Stimulated activated naive CD8-positive, alpha-beta T cell treated with anti-CD3 and anti-CD28 coated beads, Interleukin-15, Interleukin-2, amounts not matched to agents 100 U/mL and 50 U/mL, for 24 hours (primary cell): ENCODE data around the gene FXR1.
A peak's percentile ranks its signal among the peaks of the same experiment; 100 is the strongest.
"Not testable (repeated sequence)": the region's sequence is repeated elsewhere in the genome, so short reads cannot be mapped to it uniquely, and the experiment has no call there.

ENCODE experiments used
- ATAC-seq: fragments of 150-1000 bp; cut with Tn5 transposase; one replicate; pipeline ENCODE4 v1.10.0; 2021
- DNase-seq: peaks from one replicate; pipeline ENCODE4 v3.0.0; 2021

Gene FXR1

DNA sequence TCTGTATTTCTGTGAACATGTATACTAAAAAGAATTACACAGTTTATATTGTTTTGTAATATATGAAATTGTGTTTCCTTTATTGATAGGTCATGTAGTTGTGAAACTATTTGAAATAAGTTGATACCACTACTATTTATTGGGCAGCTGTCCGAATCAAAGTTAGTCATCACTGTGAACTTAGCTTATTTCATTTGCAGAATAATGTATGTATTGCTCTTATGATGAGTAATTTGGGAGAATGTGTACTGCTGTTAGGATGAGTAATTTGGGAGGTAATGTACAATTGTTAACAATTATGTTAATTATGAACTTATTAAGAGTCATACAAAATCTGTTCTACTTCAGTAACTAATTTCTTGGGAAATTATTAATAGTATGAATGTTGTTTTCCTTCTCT is 22.2 kb downstream of the FXR1 start:
- ATAC-seq = no peak
- no peak for DNase-seq

DNA sequence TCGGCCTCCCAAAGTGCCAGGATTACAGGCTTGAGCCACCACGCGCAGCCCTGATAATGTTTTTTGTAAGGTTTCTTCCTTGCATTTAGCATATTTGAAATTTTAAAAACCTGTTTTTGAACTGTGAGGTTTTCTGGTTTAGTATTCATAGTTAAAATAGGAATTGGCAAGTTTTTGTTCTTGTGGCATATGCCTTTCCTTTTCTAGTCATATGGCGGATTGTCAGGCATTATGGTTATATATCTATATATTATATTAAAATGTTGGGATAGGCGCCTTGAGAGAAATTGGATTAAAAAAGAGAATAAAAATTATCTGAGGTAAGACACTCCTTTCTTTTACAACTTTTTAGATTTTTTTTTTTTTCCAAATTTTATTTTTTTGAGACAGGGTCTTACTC is 28.4 kb downstream of the FXR1 start:
- no peak for DNase-seq
- ATAC-seq = no peak

DNA sequence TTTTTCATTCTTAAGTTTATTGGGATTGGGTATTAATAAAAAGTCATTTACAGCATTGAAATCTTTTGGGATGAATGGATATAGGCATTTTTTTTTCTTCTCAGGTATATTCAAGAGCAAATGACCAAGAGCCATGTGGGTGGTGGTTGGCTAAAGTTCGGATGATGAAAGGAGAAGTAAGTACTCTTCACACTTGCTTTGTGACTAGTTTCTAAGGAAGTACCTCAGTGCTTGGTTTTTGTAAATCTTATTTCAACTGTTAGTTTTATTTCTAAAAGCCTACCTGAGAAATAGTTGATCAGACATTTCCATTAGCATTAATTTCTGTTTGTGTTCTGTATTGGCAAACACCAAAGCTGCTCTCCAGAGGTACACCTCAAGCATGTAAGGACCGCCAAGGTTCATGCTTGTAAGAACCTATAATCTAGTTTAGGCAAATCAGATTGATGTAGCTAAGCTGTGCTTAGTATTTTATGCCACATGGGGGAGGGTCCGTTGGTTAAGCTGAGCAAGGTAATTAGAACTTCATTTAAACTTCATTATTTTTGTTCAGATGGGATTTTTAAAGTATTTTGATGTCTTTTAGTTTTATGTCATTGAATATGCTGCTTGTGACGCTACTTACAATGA is 35.4 kb downstream of the FXR1 start:
- no peak for ATAC-seq

DNA sequence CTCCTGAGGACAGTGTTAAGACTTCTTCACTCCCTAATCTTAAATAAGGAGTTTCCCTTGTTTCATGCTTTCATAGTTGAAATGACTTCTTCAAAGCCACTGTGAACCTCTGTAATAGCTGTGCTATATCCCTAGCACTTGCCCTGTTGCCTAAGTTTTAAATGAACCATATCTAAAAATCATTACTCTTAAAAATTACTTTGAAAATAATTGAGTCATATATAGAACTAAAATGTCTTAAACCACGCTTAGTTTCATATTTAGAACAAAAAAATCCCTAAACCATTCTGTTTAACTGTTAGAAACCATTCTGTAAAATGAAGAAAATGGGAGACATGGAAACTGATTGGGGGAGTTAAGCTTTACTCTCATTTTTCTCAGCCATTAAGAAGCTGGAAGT is 47.2 kb downstream of the FXR1 start:
- DNase-seq (no peak), ATAC-seq (peak; percentile 77)

More for the DNA sequence above, 35.4 kb downstream of the FXR1 start:
- DNase-seq = no peak

DNA sequence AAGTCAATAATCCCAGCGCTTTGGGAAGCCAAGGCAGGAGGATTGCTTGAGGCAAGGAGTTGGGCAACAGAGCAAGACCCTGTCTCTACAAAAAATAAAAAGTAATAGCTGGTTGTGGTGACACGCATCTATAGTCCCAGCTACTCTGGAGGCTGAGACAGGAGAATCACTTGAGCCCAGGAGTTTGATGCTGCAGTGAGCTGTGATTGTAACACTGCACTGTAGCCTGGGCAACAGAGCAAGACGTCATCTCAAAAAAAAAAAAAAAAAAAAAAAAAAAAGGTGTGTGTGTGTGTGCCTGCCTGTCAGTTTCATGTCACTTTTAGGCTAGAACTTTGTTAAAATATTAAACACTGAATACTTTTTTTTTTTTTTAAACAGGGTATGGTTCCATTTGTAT is 48.6 kb downstream of the FXR1 start:
- DNase-seq = no peak
- ATAC-seq = no peak

DNA sequence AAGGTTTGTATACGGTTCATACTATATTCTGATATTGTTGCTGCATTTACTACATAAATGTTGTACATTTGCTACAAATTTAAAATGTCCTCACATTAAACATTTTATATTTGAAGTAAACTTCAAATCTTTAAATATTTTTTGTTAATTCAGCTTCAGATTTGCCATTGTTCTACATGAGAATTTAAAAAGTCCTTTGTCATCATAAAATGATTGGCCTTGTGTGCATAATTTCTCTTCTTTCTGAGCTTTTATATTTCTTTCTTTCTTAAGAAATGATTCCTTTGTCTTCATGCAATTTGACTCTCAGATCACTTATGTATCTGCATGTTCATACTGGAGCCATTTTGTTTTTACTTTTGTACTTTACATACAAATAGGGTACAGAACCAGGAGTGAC is 49.1 kb downstream of the FXR1 start:
- ATAC-seq (no peak), DNase-seq (no peak)

DNA sequence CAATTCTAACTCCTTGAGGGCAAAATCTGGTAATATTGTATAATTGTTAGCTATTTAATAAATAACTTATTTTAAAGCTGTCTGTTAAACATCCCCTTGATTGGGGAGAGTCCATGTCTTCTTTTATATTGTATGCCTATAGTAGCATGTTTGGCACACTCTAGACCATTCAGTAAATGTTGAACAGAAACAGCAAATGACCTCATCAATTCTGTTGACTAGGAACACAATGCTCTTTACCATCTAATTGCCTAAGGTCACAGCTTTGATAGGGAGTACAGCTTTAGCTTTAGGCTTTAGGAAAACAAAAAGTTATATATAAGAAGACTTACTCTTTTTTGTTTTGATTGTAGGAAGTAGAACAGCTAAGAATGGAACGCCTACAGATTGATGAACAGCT is 50.1 kb downstream of the FXR1 start:
- ATAC-seq (no peak), DNase-seq (no peak)

DNA sequence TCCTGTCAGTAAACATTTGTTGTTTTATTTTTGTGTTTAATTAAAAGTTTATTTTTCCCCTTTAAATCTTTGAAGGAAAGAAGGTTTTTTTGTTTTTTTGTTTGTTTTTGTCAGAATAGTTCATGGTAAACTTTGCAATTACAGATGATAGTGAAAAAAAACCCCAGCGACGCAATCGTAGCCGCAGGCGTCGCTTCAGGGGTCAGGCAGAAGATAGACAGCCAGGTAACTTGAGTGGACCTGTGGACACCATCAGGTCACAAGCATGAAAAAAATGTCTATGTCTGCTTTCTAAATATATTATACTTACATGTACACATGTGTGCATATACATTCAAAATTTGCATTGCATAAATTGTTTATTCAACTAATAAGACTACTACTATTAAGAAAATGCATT is 58.5 kb downstream of the FXR1 start:
- DNase-seq = no peak
- no peak for ATAC-seq

DNA sequence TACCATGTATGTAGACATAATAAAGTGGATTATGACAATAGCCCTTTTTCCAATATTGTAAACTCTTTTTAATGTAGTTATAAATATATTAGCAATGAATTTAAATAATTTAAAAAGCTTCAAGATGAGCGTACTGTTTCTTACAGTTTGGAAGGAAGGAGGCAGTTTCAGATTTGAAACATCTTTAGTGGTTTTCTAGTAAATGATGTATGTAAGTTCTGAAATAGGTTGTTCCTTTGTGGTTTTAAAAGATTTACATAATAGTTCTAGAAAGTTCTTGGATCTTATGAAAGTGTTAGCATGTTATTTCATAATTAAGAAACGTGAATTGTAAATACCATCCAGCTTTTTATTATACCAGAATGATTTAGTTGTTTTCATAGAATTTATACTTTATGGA is 61.1 kb downstream of the FXR1 start:
- ATAC-seq (no peak), DNase-seq (no peak)

DNA sequence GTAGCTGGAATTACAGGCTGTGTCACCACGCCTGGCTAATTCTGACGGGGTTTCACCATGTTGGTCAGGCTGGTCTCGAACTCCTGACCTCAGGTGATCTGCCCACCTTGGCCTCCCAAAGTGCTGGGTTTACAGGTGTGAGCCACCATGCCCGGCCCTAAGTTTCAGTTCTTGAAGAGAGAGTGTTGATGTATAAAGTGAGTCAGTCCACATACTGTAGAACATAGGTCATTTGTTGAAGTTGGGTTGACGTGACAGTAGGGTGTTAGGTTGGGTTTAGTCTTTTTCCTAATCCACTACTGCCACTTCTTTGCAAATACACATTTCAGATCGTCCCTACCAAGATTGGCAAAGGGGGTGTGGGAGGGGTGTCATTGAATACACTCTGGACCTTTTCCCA is 61.8 kb downstream of the FXR1 start:
- DNase-seq (no peak), ATAC-seq (no peak)

DNA sequence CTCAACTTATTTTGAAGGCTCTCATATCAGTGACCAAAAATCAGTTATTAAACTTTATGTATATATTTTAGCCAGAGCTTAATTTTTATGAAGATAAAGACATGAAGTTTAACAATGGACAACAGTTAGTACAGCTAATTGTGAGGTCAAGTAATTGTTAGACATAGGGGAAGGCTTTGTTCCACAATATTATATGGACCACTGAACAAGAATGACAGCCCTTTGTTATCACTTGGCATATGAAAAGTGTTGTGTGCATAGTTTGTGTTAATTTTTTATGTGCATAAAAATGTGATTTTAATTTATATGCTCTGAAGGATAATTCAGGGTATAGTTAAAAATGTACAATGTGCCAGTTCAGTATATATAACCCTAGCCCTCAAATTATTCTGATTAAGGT is 65.0 kb downstream of the FXR1 start:
- DNase-seq = no peak
- ATAC-seq = no peak

DNA sequence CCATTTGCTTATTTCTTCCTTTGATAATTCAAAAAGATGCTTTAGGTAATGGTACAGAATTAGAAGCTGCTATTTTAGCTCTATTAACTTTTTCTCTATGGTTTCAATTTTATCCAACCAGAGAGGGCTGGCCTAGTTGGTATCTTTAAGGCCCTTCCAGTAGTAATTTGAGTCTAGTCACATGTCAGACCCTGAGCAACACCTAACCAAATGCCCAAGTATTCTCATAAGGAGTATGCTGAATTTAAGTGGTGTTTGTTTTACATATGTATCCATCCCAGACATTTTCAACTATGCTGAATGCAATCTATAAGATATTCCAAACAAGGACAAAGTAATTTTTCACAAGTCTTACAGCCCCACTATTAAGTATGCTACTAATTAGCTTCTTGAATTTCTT is 67.5 kb downstream of the FXR1 start:
- DNase-seq = no peak
- ATAC-seq = no peak

DNA sequence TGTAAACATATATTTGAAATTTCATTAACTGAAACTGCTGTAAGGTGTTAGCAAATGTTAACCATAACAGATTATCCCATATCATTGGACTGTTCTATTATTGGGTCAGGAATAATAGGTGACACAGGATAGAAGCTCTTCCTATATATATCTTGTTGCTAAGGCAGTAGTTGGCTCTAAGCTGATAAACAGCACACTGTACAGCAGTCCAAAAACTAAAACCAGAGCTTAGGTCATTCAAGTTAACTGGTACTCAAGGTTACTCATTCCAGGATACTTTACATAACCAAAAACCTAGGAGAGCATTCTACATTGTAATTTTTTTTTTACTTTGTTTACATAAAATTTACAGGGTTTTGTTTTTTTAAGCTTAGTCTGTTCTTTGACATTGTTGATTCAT is 68.1 kb downstream of the FXR1 start:
- DNase-seq (no peak), ATAC-seq (no peak)

DNA sequence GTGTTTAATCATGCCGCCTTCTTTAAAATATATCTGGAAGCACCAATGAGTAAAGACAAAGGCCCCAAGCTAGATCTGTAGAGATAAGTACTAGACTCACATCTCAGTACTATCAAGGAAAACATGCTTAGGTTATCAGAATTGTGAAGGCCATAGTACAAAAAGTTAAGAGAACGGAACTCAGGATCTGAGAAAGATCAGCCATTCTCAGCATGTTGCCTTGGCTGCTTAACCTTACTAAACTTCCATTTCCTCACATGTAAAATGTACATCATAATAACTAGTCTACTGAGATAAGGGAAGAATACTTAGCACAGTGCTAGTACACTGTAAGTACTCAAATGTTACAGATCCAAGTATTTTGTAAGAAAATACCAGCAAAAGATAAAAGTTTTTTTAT is 69.4 kb downstream of the FXR1 start:
- no peak for DNase-seq
- no peak for ATAC-seq

DNA sequence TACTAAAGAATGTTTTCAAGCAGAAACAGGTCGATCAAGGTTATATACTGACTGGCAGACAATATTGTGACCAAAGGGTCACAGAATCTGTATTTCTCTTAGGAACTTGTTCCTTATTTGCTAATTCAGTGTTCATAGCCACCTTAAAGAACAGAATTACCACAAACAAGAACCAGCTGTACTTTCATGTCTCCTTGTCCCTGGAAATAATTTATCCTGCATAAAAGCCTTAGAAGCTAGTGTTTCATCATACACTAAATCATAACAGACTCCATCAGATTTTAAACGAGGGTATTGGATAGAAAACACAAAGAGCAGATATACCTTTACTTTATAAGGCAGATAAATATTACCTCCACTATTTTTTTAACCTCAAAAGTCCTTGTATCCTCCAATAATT is 70.7 kb downstream of the FXR1 start:
- no peak for DNase-seq
- no peak for ATAC-seq

DNA sequence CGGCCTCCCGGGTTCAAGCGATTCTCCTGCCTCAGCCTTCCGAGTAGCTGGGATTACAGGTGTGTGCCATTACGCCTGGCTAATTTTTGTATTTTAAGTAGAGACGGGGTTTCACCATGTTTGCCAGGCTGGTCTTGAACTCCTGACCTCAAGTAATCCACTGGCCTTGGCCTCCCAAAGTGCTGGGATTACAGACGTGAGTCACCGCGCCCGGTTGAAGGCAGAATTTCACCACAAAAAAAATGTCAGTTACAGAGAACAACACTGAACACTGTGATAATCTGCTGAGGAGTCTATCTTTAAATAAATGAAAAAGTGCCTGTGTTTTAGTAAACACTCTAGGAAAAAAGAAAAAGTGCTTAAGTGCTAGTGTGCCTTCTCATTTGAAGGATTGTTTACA is 73.9 kb downstream of the FXR1 start:
- not testable (repeated sequence) for ATAC-seq, DNase-seq

DNA sequence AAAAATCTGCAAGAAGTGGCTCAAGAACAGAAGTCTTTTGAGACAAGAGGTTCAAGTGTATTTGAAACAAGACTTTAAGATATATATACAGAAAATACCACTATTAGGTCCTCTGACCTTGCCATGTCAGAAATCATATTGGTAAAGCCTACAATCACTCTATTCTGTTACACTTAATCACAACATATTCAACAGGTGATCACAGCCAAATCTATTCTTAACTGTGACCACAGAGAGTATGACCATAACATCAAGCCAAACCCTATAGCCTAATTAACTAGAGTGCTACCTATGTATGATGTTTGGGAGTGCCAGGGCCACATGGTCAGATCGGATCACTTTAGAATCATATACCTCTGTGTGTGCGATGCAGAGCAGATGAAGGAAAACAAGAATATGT is 74.9 kb downstream of the FXR1 start:
- no peak for DNase-seq
- no peak for ATAC-seq

DNA sequence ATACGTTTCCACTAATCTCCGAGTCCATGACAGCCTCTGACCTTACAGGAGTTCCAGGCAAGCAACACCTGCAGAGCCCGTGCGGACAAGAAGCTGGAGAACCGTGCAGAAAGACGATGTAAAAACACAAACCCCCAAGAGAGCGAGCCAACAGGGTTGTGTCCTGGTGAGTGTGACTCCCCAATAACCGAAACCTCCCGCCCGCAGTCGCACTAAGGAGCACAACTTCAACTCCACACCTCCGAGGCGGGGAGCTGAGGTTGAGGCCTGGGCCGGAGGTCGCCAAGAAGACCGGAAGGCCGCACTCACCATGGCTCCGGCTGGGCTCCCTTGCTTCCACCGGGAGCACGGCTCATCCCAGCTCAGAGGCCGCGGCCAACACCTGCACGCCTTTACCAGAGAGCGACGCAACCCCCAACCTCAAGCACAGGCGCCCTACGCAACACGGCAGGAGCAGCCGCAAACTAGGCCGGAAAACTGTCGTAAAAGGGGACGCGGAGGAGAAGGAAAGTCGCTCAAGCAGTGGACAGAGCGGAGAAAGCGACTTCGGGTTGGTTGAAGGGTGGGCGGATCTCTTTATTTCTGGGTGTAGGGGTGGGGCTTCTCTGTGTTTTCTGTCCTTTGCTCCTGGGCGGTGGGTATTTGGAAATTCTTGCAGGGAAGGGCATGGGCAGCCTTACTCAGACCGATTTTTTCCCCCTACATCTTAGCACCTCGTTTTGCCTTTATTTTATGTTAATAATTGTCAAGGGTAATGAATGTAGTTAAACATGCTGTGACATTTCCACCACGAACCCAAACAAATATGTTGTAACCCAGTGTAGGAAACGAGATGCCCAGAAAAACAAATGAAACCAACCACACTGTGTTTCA is 77.1 kb downstream of the FXR1 start, which contains the start of gene DNAJC19:
DNAJC19 (minus strand) TSS at position 446 of the 873 bp plus-strand sequence; CDS start at position 312, 134 bp downstream.
- ATAC-seq = peak; percentile 97
- peak; percentile 86 for DNase-seq

DNA sequence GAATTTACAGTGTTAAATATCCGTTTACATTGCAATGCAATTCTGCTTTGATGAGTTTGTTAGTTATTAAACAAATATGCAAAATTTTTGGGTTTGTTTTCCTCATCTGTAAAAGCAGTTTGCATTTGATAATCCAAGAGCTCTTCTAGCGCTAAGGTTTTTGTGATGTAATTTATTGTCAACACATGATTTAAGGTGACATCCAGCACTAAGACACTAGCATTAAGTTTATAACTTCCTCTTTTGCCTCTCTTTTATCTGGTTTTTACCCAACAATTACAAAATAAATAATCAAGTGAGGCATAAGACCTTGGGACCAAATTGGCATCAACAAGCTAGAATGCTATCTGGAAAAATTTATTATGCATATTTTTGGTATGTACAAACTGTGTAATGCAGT is 78.0 kb downstream of the FXR1 start:
- no peak for ATAC-seq
- DNase-seq = no peak

DNA sequence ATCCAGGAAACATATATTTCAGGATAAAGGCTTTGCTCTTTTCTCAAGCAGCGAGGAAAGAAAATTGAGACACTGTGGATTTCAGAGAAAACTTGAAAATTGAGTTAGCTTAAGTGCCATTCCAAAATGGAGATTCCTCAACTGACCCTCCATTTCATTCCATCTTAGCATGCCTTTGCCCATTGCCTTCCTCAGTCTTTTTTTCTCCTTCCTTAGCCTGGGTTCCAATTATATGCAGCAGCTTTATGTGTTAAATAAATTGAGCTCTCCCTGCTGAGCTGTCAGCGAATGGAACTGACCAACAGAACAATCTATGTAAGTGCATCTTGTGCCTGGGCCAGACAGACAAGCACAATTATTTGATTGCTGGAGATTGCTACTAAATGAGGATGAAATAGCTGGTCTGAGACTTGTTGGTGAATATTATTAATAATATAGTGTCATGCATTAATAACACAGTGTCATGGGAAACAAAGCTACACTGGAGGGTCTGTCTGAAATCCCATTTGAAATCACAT is 84.0 kb downstream of the FXR1 start:
- no peak for DNase-seq
- ATAC-seq = no peak

DNA sequence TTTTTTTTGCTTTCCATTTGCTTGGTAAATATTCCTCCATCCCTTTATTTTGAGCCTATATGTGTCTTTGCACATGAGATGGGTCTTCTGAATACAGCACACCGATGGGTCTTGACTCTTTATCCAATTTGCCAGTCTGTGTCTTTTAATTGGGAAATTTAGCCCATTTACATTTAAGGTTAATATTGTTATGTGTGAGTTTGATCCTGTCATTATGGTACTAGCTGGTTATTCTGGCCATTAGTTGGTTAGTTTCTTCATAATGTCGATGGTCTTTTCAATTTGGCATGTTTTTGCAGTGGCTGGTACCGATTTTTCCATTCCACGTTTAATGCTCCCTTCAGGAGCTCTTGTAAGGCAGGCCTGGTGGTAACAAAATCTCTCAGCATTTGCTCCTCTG is 89.9 kb downstream of the FXR1 start:
- not testable (repeated sequence) for ATAC-seq

DNA sequence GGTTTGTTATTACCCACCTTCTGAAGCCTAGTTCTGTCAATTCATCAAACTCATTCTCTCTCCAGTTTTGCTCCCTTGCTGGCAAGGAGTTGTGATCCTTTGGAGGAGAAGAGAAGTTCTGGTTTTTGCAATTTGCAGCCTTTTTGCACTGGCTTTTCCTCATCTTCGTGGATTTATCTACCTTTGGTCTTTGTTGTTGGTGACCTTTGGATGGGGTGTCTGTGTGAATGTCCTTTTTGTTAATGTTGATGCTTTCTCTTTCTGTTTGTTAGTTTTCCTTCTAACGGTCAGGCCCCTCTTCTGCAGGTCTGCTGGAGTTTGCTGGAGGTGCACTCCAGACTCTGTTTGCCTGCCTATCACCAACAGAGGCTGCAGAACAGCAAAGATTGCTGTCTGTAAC is 91.0 kb downstream of the FXR1 start:
- DNase-seq, ATAC-seq: not testable (repeated sequence)

More for the DNA sequence above, 89.9 kb downstream of the FXR1 start:
- not testable (repeated sequence) for DNase-seq

DNA sequence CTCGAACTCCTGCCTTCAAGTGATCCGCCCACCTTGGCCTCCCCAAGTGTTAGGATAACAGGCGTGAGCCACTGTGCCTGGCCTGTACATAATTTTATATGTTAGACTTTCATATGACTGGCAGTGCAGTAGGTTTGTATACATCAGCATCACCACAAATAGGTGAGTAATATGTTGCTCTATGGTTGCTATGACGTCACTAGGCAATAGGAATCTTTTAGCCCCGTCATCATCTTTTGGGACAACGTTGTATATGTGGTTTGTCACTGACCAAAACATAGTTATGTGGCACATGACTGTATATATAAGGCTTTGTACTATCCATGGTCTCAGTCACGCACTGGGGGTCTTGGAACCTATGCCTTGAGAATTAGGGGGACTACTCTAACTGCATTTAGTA is 94.1 kb downstream of the FXR1 start:
- ATAC-seq (no peak), DNase-seq (no peak)

DNA sequence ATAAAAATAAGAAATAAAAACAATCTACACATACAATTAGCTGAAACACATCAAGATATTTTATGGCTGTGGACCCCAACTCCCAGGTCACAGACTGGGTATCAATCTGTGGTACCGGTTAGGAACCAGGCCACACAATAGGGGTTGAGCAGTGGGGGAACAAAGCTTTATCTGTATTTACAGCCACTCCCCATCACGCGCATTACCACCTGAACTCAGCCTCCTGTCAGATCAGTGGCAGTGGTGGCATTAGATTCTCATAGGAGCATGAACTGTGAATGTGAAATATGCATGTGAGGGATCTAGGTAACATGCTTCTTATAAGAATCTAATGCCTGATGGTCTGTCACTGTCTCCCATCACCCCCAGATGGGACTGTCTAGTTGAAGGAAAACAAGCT is 94.8 kb downstream of the FXR1 start:
- ATAC-seq (no peak), DNase-seq (no peak)
